GM19099 (cell line): ENCODE data around the gene HK3.

Experiments
- POLR2A ChIP-seq: IDR thresholded peaks from 3 replicates; pipeline ENCODE4 v1.6.1; 2011; ENCODE audit warnings: low read depth; ENCODE audit not compliant: insufficient read length; ENCODE audit errors: extremely low read depth

The HK3 gene

GRCh38 chr5:176853151-176853778 is 45.9 kb downstream of the HK3 start:
- TF ChIP-seq POLR2A = no peak

- TF ChIP-seq POLR2A = no peak
Observed at GRCh38 chr5:176851871-176852658, 47.1 kb downstream of the HK3 start.

DNA sequence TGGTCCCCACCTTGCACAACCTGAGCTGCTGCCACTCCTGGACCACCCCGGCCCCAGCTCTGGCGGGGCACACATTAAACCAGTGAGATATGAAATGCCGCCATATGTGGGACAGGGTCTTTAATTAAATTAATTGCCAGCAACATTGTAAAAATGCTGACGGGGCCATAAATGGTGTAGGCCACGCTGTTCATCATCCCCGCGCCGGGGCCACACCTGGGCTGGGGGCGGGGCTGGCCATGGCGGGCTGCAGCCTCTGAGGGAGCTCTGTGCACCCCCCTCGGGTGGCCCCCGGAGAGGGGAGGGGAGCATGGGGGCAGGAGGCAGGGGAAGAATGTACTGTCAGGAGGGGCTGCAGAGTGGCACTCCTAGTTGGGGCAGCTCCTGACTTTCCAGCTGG is 47.8 kb downstream of the HK3 start:
- no peak for TF ChIP-seq POLR2A

- TF ChIP-seq POLR2A = no peak
Observed at GRCh38 chr5:176850371-176851245, 48.5 kb downstream of the HK3 start.

- no peak for TF ChIP-seq POLR2A
Observed at GRCh38 chr5:176849611-176850227, 49.4 kb downstream of the HK3 start.

- TF ChIP-seq POLR2A = no peak
Observed at GRCh38 chr5:176848651-176849050, 50.5 kb downstream of the HK3 start.

- no peak for TF ChIP-seq POLR2A
Observed at GRCh38 chr5:176847726-176848290, 51.3 kb downstream of the HK3 start.

- no peak for TF ChIP-seq POLR2A
Observed at GRCh38 chr5:176847148-176847547, 52.0 kb downstream of the HK3 start.

DNA sequence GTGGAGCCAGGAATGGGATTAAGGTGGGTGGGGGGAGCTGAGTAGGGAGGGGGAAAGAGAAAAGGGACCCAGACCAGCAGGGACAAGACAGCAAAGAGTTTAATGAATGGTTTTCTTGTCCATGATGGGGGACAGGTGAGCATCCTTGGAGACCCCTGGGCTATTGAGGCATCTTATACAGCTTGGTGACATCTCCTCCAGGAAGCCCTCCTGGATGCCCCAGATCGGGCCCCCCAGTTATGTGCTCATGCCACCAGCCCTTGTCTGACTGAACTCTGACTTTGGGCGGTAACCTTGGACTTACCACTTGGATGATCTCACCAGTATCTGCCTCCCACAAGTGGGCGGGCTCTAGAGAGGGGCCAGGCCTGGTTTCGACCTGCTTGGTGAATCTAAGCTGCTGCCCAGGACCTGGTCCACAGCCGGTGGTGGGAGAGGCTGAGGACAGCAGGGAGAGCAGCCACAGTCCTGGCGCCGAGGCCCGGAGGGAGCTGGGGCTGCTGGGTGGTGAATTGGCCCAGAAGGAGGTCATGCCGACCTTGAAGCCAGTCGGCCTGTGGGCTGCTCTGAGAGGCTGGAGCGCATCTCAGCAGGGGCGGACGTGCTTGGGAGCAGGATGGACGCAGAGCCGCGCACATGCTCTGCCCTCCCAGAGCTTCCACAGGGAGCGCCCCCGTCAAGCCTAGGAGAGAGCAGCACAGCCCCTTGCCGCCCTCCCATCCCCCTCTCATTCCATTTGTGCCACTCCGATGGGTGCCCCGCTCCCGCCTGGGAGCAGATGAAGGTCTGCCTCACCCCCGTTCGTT is 52.6 kb downstream of the HK3 start:
- no peak for TF ChIP-seq POLR2A

- no peak for TF ChIP-seq POLR2A
Observed at GRCh38 chr5:176845392-176845713, 53.8 kb downstream of the HK3 start.

GRCh38 chr5:176844706-176845391 is 54.3 kb downstream of the HK3 start:
- TF ChIP-seq POLR2A = no peak

DNA sequence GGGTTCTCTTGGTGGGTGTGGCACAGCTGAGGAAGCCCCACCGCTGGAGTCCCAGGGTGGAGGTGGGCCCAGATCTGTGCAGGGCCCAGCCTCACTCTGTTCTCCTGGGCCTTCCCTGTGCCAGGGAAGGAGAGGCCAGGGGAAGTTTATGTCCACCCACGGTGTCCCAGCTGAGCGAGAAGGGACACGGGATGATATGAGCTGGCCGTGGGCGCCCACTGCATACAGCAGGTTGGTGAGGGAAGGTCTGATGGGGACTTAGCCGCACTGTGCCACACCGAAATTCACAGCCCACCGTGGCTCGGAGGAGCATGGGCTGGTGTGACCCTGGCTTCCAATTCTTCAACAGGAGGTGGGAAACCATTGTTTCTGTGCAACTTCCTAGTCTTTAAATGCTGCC is 54.9 kb downstream of the HK3 start:
- no peak for TF ChIP-seq POLR2A

DNA sequence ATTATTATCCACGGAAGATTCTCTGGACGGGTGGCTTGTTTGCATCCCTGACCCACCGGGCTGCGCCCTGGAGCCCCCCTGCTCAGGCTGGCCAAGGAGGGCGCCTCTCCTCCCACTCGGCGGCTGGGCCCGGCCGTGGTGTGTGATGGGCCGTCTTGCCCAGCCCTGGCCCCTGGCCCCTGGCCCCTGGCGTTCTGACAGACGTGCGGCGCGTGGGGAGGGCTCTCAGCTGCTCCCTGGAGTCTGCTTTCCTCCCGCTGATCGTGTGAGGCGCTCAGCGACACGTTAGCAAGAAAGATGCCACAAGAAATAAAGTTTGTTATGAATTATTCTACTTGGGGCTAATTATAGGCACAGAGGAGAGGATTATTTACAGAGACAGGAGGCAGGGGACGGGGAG is 55.5 kb downstream of the HK3 start:
- TF ChIP-seq POLR2A = no peak

DNA sequence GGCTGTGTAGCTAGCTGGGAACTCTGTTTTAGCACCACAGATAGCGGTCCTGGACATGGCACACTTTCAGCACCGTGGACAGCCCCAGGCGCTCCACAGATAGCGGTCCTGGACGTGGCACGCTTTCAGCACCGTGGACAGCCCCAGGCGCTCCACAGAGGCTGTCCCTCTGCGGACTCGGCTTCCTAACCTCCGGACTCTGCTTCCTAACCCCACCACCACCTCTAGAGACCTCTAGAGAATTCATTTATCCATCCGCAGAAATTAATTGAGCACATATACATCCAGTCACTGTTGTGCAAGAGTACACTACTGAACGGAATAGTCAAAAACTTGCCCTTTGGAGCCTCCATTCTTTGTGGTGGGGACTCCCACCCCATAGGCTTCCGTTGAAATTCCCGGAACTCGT is 61.4 kb downstream of the HK3 start:
- TF ChIP-seq POLR2A = no peak
